Activated CD8-positive, alpha-beta memory T cell treated with anti-CD3 and anti-CD28 coated beads for 36 hours (primary cell): ENCODE results near the gene PTK7. TPM values are rescaled to one million over a fixed set of nuclear protein-coding genes. Genes with fewer than 3 reads are reported as not detected.

Source experiments
- CTCF ChIA-PET: fragments of 350-600 bp; sonication (Branson Sonifier 250); formaldehyde crosslinking; loops from one replicate; lab custom pipeline; 2021; ENCODE audit warnings: antibody characterized with exemption; lab: Charles Lee
- POLR2A ChIA-PET: fragments of 350-600 bp; sonication (Branson Sonifier 250); formaldehyde crosslinking; loops from one replicate; lab custom pipeline; 2021; ENCODE audit warnings: antibody characterized with exemption; lab: Charles Lee
- total RNA-seq, 2 experiments: library from RNA; stranded (reverse); gene quantifications; one replicate each; pipeline ENCODE4 v1.2.3, GENCODE V29; 2021

PTK7 gene
- total RNA-seq, 2 experiments from 2014 or later: 1.2 to 1.6 TPM

- CTCF ChIA-PET: interaction anchor here (0.7 to 1.8 kb wide), 3 partner anchors 9 to 48 kb away, joined by 3 to 6 read pairs (median 5); partner anchors contain the start of gene DNPH1
- POLR2A ChIA-PET: no interaction called here
Observed at GRCh38 chr6:43180985-43181384, 104.9 kb downstream of the PTK7 start.

GRCh38 chr6:43181621-43181941 lies 105.5 kb downstream of the PTK7 start:
- CTCF ChIA-PET: interaction anchor here (1.9 kb wide), 1 partner anchor 47 kb away, joined by 7 read pairs; the partner anchor contains the start of gene DNPH1
- POLR2A ChIA-PET: interaction anchor here (1.4 kb wide), 1 partner anchor 296 kb away, joined by 4 read pairs; no protein-coding TSS in a partner anchor

- CTCF ChIA-PET: interaction anchor here (1.0 to 1.9 kb wide), 2 partner anchors 8 to 47 kb away, joined by 3 to 7 read pairs; partner anchors contain the start of gene DNPH1
- POLR2A ChIA-PET: interaction anchor here (0.6 to 1.4 kb wide), 6 partner anchors 9 to 296 kb away, joined by 3 to 5 read pairs (median 4); no protein-coding TSS in a partner anchor
Observed at GRCh38 chr6:43181942-43182860, 106.1 kb downstream of the PTK7 start, which contains the start of gene CUL9. CUL9 (plus strand) TSS chr6:43182196; CDS start chr6:43184311, 2,115 bp downstream.

- ChIA-PET CTCF (interaction anchor here (1.0 to 1.9 kb wide), 2 partner anchors 9 to 45 kb away, joined by 3 to 7 read pairs; partner anchors contain the start of gene DNPH1), POLR2A (no interaction called here)
Observed at GRCh38 chr6:43183441-43183840, 107.3 kb downstream of the PTK7 start.

GRCh38 chr6:43184268-43184985 lies 108.3 kb downstream of the PTK7 start:
- ChIA-PET CTCF (no interaction called here), POLR2A (no interaction called here)

- CTCF ChIA-PET: interaction anchor here (0.6 kb wide), 1 partner anchor 333 kb away, joined by 3 read pairs; no protein-coding TSS in a partner anchor
- POLR2A ChIA-PET: no interaction called here
Observed at GRCh38 chr6:43185391-43185985, 109.4 kb downstream of the PTK7 start.

GRCh38 chr6:43186019-43186418 lies 109.9 kb downstream of the PTK7 start:
- ChIA-PET POLR2A (no interaction called here), CTCF (interaction anchor here (0.6 kb wide), 1 partner anchor 334 kb away, joined by 3 read pairs; no protein-coding TSS in a partner anchor)

GRCh38 chr6:43186706-43187105 lies 110.6 kb downstream of the PTK7 start:
- ChIA-PET POLR2A (no interaction called here), CTCF (no interaction called here)

- CTCF ChIA-PET: no interaction called here
Observed at GRCh38 chr6:43187821-43188220, 111.7 kb downstream of the PTK7 start.

GRCh38 chr6:43188426-43188825 lies 112.3 kb downstream of the PTK7 start:
- ChIA-PET CTCF (no interaction called here), POLR2A (no interaction called here)

More at GRCh38 chr6:43187821-43188220, 111.7 kb downstream of the PTK7 start:
- POLR2A ChIA-PET: no interaction called here

- ChIA-PET CTCF (interaction anchor here (0.5 to 0.7 kb wide), 2 partner anchors 9 to 138 kb away, joined by 3 read pairs; no protein-coding TSS in a partner anchor), POLR2A (no interaction called here)
Observed at GRCh38 chr6:43189776-43190304, 113.7 kb downstream of the PTK7 start.

GRCh38 chr6:43192911-43193310 lies 116.8 kb downstream of the PTK7 start:
- CTCF ChIA-PET: no interaction called here
- POLR2A ChIA-PET: no interaction called here

- ChIA-PET POLR2A (no interaction called here), CTCF (no interaction called here)
Observed at GRCh38 chr6:43193929-43194328, 117.8 kb downstream of the PTK7 start.

- CTCF ChIA-PET: no interaction called here
- POLR2A ChIA-PET: no interaction called here
Observed at GRCh38 chr6:43196337-43196736, 120.2 kb downstream of the PTK7 start.

- ChIA-PET CTCF (interaction anchor here (0.6 kb wide), 1 partner anchor 42 kb away, joined by 4 read pairs; no protein-coding TSS in a partner anchor), POLR2A (no interaction called here)
Observed at GRCh38 chr6:43199912-43200311, 123.8 kb downstream of the PTK7 start.

GRCh38 chr6:43200541-43200940 lies 124.4 kb downstream of the PTK7 start:
- POLR2A ChIA-PET: no interaction called here
- CTCF ChIA-PET: no interaction called here

- POLR2A ChIA-PET: no interaction called here
- CTCF ChIA-PET: no interaction called here
Observed at GRCh38 chr6:43202451-43202850, 126.3 kb downstream of the PTK7 start.

- CTCF ChIA-PET: no interaction called here
- POLR2A ChIA-PET: no interaction called here
Observed at GRCh38 chr6:43203029-43203717, 127.1 kb downstream of the PTK7 start.
